Right ventricle myocardium inferior (tissue), 1 donor: Measurements from ENCODE around the gene CGNL1. TPM values are rescaled to one million over a fixed set of nuclear protein-coding genes. Genes with fewer than 3 reads are reported as not detected.

Experiments
- ATAC-seq: fragments of 200-7000 bp; cut with Tn5 transposase; one replicate; pipeline ENCODE4 v1.9.1; 2020; ENCODE audit warnings: mild to moderate bottlenecking, moderate library complexity
- DNase-seq: peaks from one replicate; pipeline ENCODE4 v3.0.0; 2021; ENCODE audit errors: missing footprints
- intact Hi-C: fragments of 100-400 bp; cut with DNase I; formaldehyde crosslinking; loops from one replicate; pipeline ENCODE4 v1.11.0; 2022
- long read RNA-seq: library from polyadenylated mRNA; unstranded; transcript quantifications from one replicate; pipeline ENCODE4 v2.0.0, GENCODE V29; 2021
- total RNA-seq: library from RNA; stranded (reverse); fragmentation: NEBNext Ultra II Directional; extraction: Animal tissue kit (Norgen Biotek cat#: 25700); gene quantifications from one replicate; pipeline ENCODE4 v1.2.1, GENCODE V29; 2021
- donor health status: DM: no; HTN: yes; CAD: no; lungs with severe emphysema.

Gene CGNL1
- 10.0 TPM for total RNA-seq
- long read RNA-seq, partial matches to known transcripts = 0 of 1 reads
- long read RNA-seq, other reads (novel, unspliced or antisense) = 1 of 1 reads

- intact Hi-C loops = loop anchor here (5.0 kb wide), 1 partner anchor 41 kb away; no protein-coding TSS in a partner anchor
- DNase-seq = peak; percentile 77
- peak; percentile 92 for ATAC-seq
These were observed at the start of gene CGNL1 for GRCh38 chr15:57375827-57376695. TSS of gene CGNL1 (plus strand) at chr15:57376505. CDS start at chr15:57438000, 61,495 bp downstream.

GRCh38 chr15:57327985-57328471 is 48.3 kb upstream of the CGNL1 start:
- intact Hi-C loops = no loop called here
- DNase-seq (no peak), ATAC-seq (peak; percentile 60)

GRCh38 chr15:57328479-57328878 is 47.8 kb upstream of the CGNL1 start:
- no peak for DNase-seq
- peak; percentile 23 for ATAC-seq

GRCh38 chr15:57328897-57329296 is 47.4 kb upstream of the CGNL1 start:
- DNase-seq (no peak), ATAC-seq (no peak)

More at GRCh38 chr15:57328479-57328878, 47.8 kb upstream of the CGNL1 start:
- intact Hi-C loops = no loop called here

GRCh38 chr15:57329582-57330367 is 46.5 kb upstream of the CGNL1 start:
- DNase-seq (no peak), ATAC-seq (no peak)
- intact Hi-C loops = no loop called here

More at GRCh38 chr15:57328897-57329296, 47.4 kb upstream of the CGNL1 start:
- intact Hi-C loops = no loop called here

GRCh38 chr15:57330619-57331340 is 45.5 kb upstream of the CGNL1 start:
- no peak for ATAC-seq
- intact Hi-C loops = no loop called here
- no peak for DNase-seq

- ATAC-seq (no peak), DNase-seq (no peak)
- intact Hi-C loops = no loop called here
These were observed 44.0 kb upstream of the CGNL1 start for GRCh38 chr15:57332326-57332725.

- DNase-seq (no peak), ATAC-seq (no peak)
- intact Hi-C loops = no loop called here
These were observed 42.8 kb upstream of the CGNL1 start for GRCh38 chr15:57333487-57333886.

GRCh38 chr15:57334257-57334656 is 42.0 kb upstream of the CGNL1 start:
- no peak for DNase-seq
- intact Hi-C loops = no loop called here
- ATAC-seq = no peak

GRCh38 chr15:57335293-57335715 is 41.0 kb upstream of the CGNL1 start:
- intact Hi-C loops = no loop called here
- DNase-seq (no peak), ATAC-seq (no peak)

GRCh38 chr15:57335719-57336118 is 40.6 kb upstream of the CGNL1 start:
- ATAC-seq = no peak
- no peak for DNase-seq
- intact Hi-C loops = no loop called here

- DNase-seq (no peak), ATAC-seq (peak; percentile 72)
- intact Hi-C loops = no loop called here
These were observed 38.4 kb upstream of the CGNL1 start for GRCh38 chr15:57337868-57338411.

- no peak for ATAC-seq
- no peak for DNase-seq
- intact Hi-C loops = no loop called here
These were observed 37.0 kb upstream of the CGNL1 start for GRCh38 chr15:57339321-57339720.

GRCh38 chr15:57340682-57341259 is 35.5 kb upstream of the CGNL1 start:
- intact Hi-C loops = loop anchor here (1.0 to 5.0 kb wide), 2 partner anchors 122 to 187 kb away; no protein-coding TSS in a partner anchor
- peak; percentile 49 for ATAC-seq
- DNase-seq = no peak

- intact Hi-C loops = loop anchor here (5.0 kb wide), 1 partner anchor 119 kb away; no protein-coding TSS in a partner anchor
- DNase-seq = no peak
These were observed 33.3 kb upstream of the CGNL1 start for GRCh38 chr15:57343048-57343447.

GRCh38 chr15:57343498-57343897 is 32.8 kb upstream of the CGNL1 start:
- intact Hi-C loops = loop anchor here (5.0 kb wide), 1 partner anchor 119 kb away; no protein-coding TSS in a partner anchor
- DNase-seq (no peak), ATAC-seq (no peak)

More at GRCh38 chr15:57343048-57343447, 33.3 kb upstream of the CGNL1 start:
- ATAC-seq = no peak

GRCh38 chr15:57344282-57344681 is 32.0 kb upstream of the CGNL1 start:
- intact Hi-C loops = loop anchor here (5.0 kb wide), 1 partner anchor 118 kb away; no protein-coding TSS in a partner anchor

GRCh38 chr15:57345584-57345983 is 30.7 kb upstream of the CGNL1 start:
- intact Hi-C loops = no loop called here
- no peak for ATAC-seq
- DNase-seq = no peak

More at GRCh38 chr15:57344282-57344681, 32.0 kb upstream of the CGNL1 start:
- ATAC-seq (no peak), DNase-seq (no peak)
